WTC11 (cell line): Measurements from ENCODE around the gene CCDC116. TPM values are rescaled to one million over a fixed set of nuclear protein-coding genes. Genes with fewer than 3 reads are reported as not detected.

Experiments used
- ATAC-seq: fragments of 200-7000 bp; cut with Tn5 transposase; 2 replicates; pipeline ENCODE4 v1.10.0; 2021; ENCODE audit warnings: mild to moderate bottlenecking, moderate library complexity
- CTCF ChIA-PET: fragments of 300-600 bp; sonication (Branson Sonifier 250); formaldehyde crosslinking; loops from one replicate; lab custom pipeline; 2021; ENCODE audit warnings: antibody characterized with exemption; lab: Charles Lee
- POLR2A ChIA-PET: fragments of 350-600 bp; sonication (Branson Sonifier 250); formaldehyde crosslinking; loops from one replicate; lab custom pipeline; 2021; ENCODE audit warnings: antibody characterized with exemption; lab: Charles Lee
- DNase-seq: peaks from one replicate; pipeline ENCODE4 v3.0.0; 2021; ENCODE audit warnings: low spot score
- H3K27ac Mint-ChIP-seq: 2 replicates; pipeline ENCODE4 v1.8.0; 2021; ENCODE audit warnings: mixed read lengths
- H3K27me3 Mint-ChIP-seq: 2 replicates; pipeline ENCODE4 v1.8.0; 2021; ENCODE audit warnings: low read depth, mild to moderate bottlenecking, moderate library complexity, mixed read lengths
- H3K36me3 Mint-ChIP-seq: 2 replicates; pipeline ENCODE4 v1.8.0; 2021; ENCODE audit warnings: mixed read lengths
- H3K4me1 Mint-ChIP-seq: 2 replicates; pipeline ENCODE4 v1.8.0; 2022; ENCODE audit warnings: mixed read lengths
- H3K4me3 Mint-ChIP-seq: 2 replicates; pipeline ENCODE4 v1.8.0; 2021; ENCODE audit warnings: mild to moderate bottlenecking, moderate library complexity, mixed read lengths
- H3K9me3 Mint-ChIP-seq: 2 replicates; pipeline ENCODE4 v1.8.0; 2021; ENCODE audit warnings: mixed read lengths
- CREB1 ChIP-seq: sonication (generic); formaldehyde crosslinking; IDR thresholded peaks from 2 replicates; pipeline ENCODE4 v1.8.0; 2023; ENCODE audit warnings: mild to moderate bottlenecking, missing genetic modification reagents
- ELF4 ChIP-seq: sonication (generic); formaldehyde crosslinking; IDR thresholded peaks from 2 replicates; pipeline ENCODE4 v1.8.1; 2022; ENCODE audit warnings: low read depth, mild to moderate bottlenecking, moderate library complexity, missing genetic modification reagents
- KAT7 ChIP-seq: sonication (generic); formaldehyde crosslinking; IDR thresholded peaks from 2 replicates; pipeline ENCODE4 v1.8.1; 2023; ENCODE audit warnings: missing genetic modification reagents, mild to moderate bottlenecking, borderline replicate concordance
- MXD4 ChIP-seq: fragments of 250-450 bp; sonication (Bioruptor Pico); IDR thresholded peaks from 2 replicates; pipeline ENCODE4 v1.8.0; 2021; ENCODE audit warnings: mild to moderate bottlenecking, moderate library complexity, borderline replicate concordance
- total RNA-seq: library from RNA; stranded (reverse); gene quantifications from 3 replicates; pipeline ENCODE4 v1.2.3, GENCODE V29; 2021
- TF ChIP-seq, protein P1 (sequence below): fragments of 200-600 bp; IDR thresholded peaks from 2 replicates; pipeline ENCODE4 v1.8.0; 2022; ENCODE audit warnings: antibody characterized with exemption
- TF ChIP-seq, protein P2 (sequence below): sonication (generic); formaldehyde crosslinking; IDR thresholded peaks from 2 replicates; pipeline ENCODE4 v1.8.0; 2022; ENCODE audit warnings: mild to moderate bottlenecking, missing genetic modification reagents
- TF ChIP-seq, protein P3 (sequence below): sonication (generic); formaldehyde crosslinking; IDR thresholded peaks from 2 replicates; pipeline ENCODE4 v1.8.1; 2022; ENCODE audit warnings: mild to moderate bottlenecking, missing genetic modification reagents, moderate library complexity, borderline replicate concordance
- TF ChIP-seq, protein P4 (sequence below): sonication (generic); formaldehyde crosslinking; IDR thresholded peaks from 2 replicates; pipeline ENCODE4 v1.8.1; 2023; ENCODE audit warnings: mild to moderate bottlenecking, missing genetic modification reagents, borderline replicate concordance
- TF ChIP-seq, protein P5 (sequence below): sonication (generic); formaldehyde crosslinking; IDR thresholded peaks from 2 replicates; pipeline ENCODE4 v1.8.0; 2023; ENCODE audit warnings: missing genetic modification reagents, mild to moderate bottlenecking, borderline replicate concordance
- TF ChIP-seq, protein P6 (sequence below): fragments of 250-450 bp; sonication (Bioruptor Pico); IDR thresholded peaks from 2 replicates; pipeline ENCODE4 v1.9.0; 2021; ENCODE audit warnings: mild to moderate bottlenecking, borderline replicate concordance
- TF ChIP-seq, protein P7 (sequence below): sonication (generic); formaldehyde crosslinking; IDR thresholded peaks from 2 replicates; pipeline ENCODE4 v1.8.1; 2022; ENCODE audit warnings: low read depth, mild to moderate bottlenecking, moderate library complexity, missing genetic modification reagents, borderline replicate concordance

The CCDC116 gene
- total RNA-seq, 1 experiment from 2014 or later: 0.57 TPM

DNA sequence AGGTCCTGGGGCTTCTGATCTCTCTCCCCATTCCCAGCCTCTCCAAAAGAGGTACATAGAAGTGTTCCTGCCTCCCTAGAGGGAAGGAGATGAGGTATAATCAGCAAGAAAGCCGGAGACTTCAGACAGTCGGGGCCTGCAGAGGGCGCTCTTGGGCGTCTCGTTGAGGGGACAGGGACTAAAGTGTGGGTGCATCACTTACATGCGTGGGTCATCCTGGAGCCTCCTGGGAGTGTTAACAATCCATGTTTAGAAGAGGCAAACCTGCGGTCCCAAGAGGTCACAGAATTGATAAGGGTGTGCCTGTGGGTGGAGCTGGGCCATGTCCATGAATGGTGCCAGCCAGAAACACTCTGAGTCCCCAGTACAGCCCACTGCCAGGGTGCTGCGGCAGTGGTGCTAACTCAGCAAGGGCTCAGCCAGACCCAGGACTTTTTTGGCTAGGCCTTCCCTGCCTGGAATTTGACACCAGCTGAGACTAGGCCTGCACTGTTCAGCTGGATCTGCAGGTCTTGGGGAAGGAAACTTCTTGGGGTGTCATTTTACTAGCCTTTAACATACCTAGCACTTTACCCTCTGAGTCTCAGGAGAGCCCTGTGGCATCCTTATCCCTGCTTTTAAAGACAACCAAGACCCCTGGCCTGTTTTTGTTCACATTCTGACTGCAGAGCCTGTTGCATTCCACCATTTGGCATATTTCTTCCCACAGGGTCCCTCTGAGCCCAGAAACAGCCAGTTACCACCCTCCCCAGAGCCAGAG is 8.3 kb upstream of the CCDC116 start:
- Mint-ChIP-seq H3K9me3 (no peaks in the 10 kb centered on the region), H3K4me3 (no peak overlapping the region), H3K36me3 (peaks cover 18% of the 10 kb centered on the region), H3K27ac (peak overlapping the region; percentile 66; the same call in 1 of the 2 replicates), H3K27me3 (no peaks in the 10 kb centered on the region), H3K4me1 (peaks cover 24% of the 10 kb centered on the region)
- ATAC-seq (peak; percentile 53), DNase-seq (peak; percentile 85)
- ChIA-PET POLR2A (interaction anchor here (0.8 to 1.1 kb wide), 2 partner anchors 19 to 21 kb away, joined by 3 read pairs; no protein-coding TSS in a partner anchor), CTCF (interaction anchor here (0.7 to 13.4 kb wide), 7 partner anchors 8 to 39 kb away, joined by 3 to 273 read pairs (median 4); partner anchors contain the start of genes CCDC116 and SDF2L1)
- TF ChIP-seq ELF4 (CRISPR knock-in tag) (no peak), KAT7 (no peak)
- TF ChIP-seq, protein P1, sequence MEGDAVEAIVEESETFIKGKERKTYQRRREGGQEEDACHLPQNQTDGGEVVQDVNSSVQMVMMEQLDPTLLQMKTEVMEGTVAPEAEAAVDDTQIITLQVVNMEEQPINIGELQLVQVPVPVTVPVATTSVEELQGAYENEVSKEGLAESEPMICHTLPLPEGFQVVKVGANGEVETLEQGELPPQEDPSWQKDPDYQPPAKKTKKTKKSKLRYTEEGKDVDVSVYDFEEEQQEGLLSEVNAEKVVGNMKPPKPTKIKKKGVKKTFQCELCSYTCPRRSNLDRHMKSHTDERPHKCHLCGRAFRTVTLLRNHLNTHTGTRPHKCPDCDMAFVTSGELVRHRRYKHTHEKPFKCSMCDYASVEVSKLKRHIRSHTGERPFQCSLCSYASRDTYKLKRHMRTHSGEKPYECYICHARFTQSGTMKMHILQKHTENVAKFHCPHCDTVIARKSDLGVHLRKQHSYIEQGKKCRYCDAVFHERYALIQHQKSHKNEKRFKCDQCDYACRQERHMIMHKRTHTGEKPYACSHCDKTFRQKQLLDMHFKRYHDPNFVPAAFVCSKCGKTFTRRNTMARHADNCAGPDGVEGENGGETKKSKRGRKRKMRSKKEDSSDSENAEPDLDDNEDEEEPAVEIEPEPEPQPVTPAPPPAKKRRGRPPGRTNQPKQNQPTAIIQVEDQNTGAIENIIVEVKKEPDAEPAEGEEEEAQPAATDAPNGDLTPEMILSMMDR: peak; percentile 41; the same call in 1 of the 2 replicates

DNA sequence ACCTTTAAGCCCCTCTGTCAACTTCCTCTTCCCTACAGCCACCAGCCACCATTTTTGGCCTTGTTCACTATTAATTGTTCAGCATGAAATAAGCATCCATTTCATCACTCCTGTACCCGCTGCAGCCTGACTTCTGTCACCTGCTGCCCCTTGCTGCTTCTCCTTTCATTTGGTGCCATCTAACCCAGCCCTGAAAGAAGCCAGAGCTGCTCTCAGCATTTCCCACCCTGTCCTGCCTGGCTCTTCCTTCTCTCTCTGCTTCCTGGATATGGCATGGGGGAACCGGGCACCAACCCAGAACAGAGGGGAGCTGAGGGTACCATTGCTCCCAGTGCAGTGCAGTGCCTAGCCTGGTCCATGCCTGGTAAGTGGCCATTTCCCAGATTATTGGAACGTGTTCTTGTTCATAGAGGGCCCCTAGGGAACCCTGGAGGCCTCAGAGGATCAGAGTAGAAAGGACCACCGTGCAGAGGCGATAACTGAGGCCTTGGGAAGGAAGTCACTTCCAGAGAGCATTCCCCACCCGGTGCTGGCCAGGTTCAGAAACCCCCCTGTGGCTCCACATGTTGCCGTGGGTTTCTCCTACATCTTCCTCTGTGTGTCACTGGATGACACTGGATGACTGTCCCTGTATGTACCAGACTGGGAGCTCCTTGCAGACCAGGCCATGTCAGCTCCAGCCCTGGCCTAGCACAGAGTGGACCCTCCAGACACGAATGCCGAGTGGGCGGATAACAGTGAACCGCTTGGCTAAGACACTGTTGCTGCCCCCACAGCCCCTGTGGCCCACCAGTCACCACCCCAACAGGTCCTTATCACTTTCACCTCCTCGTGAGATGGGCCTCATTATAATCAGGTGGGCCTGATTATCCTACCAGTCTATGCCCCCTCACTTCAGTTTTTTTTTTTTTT is 7.4 kb upstream of the CCDC116 start:
- H3K9me3 Mint-ChIP-seq: no peaks in the 10 kb centered on the region
- POLR2A ChIA-PET: no interaction called here

More for the DNA sequence above, 7.4 kb upstream of the CCDC116 start:
- Mint-ChIP-seq H3K36me3 (peaks cover 18% of the 10 kb centered on the region), H3K4me3 (no peak overlapping the region), H3K4me1 (peaks cover 24% of the 10 kb centered on the region), H3K27ac (peak overlapping the region; percentile 66; the same call in 1 of the 2 replicates), H3K27me3 (no peaks in the 10 kb centered on the region)
- no peak for ATAC-seq
- TF ChIP-seq, protein P2, sequence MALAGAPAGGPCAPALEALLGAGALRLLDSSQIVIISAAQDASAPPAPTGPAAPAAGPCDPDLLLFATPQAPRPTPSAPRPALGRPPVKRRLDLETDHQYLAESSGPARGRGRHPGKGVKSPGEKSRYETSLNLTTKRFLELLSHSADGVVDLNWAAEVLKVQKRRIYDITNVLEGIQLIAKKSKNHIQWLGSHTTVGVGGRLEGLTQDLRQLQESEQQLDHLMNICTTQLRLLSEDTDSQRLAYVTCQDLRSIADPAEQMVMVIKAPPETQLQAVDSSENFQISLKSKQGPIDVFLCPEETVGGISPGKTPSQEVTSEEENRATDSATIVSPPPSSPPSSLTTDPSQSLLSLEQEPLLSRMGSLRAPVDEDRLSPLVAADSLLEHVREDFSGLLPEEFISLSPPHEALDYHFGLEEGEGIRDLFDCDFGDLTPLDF: no peak
- TF ChIP-seq, protein P3, sequence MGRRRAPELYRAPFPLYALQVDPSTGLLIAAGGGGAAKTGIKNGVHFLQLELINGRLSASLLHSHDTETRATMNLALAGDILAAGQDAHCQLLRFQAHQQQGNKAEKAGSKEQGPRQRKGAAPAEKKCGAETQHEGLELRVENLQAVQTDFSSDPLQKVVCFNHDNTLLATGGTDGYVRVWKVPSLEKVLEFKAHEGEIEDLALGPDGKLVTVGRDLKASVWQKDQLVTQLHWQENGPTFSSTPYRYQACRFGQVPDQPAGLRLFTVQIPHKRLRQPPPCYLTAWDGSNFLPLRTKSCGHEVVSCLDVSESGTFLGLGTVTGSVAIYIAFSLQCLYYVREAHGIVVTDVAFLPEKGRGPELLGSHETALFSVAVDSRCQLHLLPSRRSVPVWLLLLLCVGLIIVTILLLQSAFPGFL (CRISPR knock-in tag): no peak
- TF ChIP-seq, protein P4, sequence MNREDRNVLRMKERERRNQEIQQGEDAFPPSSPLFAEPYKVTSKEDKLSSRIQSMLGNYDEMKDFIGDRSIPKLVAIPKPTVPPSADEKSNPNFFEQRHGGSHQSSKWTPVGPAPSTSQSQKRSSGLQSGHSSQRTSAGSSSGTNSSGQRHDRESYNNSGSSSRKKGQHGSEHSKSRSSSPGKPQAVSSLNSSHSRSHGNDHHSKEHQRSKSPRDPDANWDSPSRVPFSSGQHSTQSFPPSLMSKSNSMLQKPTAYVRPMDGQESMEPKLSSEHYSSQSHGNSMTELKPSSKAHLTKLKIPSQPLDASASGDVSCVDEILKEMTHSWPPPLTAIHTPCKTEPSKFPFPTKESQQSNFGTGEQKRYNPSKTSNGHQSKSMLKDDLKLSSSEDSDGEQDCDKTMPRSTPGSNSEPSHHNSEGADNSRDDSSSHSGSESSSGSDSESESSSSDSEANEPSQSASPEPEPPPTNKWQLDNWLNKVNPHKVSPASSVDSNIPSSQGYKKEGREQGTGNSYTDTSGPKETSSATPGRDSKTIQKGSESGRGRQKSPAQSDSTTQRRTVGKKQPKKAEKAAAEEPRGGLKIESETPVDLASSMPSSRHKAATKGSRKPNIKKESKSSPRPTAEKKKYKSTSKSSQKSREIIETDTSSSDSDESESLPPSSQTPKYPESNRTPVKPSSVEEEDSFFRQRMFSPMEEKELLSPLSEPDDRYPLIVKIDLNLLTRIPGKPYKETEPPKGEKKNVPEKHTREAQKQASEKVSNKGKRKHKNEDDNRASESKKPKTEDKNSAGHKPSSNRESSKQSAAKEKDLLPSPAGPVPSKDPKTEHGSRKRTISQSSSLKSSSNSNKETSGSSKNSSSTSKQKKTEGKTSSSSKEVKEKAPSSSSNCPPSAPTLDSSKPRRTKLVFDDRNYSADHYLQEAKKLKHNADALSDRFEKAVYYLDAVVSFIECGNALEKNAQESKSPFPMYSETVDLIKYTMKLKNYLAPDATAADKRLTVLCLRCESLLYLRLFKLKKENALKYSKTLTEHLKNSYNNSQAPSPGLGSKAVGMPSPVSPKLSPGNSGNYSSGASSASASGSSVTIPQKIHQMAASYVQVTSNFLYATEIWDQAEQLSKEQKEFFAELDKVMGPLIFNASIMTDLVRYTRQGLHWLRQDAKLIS: no peak
- TF ChIP-seq, protein P5, sequence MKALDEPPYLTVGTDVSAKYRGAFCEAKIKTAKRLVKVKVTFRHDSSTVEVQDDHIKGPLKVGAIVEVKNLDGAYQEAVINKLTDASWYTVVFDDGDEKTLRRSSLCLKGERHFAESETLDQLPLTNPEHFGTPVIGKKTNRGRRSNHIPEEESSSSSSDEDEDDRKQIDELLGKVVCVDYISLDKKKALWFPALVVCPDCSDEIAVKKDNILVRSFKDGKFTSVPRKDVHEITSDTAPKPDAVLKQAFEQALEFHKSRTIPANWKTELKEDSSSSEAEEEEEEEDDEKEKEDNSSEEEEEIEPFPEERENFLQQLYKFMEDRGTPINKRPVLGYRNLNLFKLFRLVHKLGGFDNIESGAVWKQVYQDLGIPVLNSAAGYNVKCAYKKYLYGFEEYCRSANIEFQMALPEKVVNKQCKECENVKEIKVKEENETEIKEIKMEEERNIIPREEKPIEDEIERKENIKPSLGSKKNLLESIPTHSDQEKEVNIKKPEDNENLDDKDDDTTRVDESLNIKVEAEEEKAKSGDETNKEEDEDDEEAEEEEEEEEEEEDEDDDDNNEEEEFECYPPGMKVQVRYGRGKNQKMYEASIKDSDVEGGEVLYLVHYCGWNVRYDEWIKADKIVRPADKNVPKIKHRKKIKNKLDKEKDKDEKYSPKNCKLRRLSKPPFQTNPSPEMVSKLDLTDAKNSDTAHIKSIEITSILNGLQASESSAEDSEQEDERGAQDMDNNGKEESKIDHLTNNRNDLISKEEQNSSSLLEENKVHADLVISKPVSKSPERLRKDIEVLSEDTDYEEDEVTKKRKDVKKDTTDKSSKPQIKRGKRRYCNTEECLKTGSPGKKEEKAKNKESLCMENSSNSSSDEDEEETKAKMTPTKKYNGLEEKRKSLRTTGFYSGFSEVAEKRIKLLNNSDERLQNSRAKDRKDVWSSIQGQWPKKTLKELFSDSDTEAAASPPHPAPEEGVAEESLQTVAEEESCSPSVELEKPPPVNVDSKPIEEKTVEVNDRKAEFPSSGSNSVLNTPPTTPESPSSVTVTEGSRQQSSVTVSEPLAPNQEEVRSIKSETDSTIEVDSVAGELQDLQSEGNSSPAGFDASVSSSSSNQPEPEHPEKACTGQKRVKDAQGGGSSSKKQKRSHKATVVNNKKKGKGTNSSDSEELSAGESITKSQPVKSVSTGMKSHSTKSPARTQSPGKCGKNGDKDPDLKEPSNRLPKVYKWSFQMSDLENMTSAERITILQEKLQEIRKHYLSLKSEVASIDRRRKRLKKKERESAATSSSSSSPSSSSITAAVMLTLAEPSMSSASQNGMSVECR (CRISPR knock-in tag): no peak
- TF ChIP-seq CREB1 (CRISPR knock-in tag): no peak
- no peak for TF ChIP-seq MXD4
- TF ChIP-seq, protein P6, sequence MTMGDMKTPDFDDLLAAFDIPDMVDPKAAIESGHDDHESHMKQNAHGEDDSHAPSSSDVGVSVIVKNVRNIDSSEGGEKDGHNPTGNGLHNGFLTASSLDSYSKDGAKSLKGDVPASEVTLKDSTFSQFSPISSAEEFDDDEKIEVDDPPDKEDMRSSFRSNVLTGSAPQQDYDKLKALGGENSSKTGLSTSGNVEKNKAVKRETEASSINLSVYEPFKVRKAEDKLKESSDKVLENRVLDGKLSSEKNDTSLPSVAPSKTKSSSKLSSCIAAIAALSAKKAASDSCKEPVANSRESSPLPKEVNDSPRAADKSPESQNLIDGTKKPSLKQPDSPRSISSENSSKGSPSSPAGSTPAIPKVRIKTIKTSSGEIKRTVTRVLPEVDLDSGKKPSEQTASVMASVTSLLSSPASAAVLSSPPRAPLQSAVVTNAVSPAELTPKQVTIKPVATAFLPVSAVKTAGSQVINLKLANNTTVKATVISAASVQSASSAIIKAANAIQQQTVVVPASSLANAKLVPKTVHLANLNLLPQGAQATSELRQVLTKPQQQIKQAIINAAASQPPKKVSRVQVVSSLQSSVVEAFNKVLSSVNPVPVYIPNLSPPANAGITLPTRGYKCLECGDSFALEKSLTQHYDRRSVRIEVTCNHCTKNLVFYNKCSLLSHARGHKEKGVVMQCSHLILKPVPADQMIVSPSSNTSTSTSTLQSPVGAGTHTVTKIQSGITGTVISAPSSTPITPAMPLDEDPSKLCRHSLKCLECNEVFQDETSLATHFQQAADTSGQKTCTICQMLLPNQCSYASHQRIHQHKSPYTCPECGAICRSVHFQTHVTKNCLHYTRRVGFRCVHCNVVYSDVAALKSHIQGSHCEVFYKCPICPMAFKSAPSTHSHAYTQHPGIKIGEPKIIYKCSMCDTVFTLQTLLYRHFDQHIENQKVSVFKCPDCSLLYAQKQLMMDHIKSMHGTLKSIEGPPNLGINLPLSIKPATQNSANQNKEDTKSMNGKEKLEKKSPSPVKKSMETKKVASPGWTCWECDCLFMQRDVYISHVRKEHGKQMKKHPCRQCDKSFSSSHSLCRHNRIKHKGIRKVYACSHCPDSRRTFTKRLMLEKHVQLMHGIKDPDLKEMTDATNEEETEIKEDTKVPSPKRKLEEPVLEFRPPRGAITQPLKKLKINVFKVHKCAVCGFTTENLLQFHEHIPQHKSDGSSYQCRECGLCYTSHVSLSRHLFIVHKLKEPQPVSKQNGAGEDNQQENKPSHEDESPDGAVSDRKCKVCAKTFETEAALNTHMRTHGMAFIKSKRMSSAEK (CRISPR knock-in tag): no peak
- TF ChIP-seq, protein P7, sequence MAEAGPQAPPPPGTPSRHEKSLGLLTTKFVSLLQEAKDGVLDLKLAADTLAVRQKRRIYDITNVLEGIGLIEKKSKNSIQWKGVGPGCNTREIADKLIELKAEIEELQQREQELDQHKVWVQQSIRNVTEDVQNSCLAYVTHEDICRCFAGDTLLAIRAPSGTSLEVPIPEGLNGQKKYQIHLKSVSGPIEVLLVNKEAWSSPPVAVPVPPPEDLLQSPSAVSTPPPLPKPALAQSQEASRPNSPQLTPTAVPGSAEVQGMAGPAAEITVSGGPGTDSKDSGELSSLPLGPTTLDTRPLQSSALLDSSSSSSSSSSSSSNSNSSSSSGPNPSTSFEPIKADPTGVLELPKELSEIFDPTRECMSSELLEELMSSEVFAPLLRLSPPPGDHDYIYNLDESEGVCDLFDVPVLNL (CRISPR knock-in tag): no peak
- CTCF ChIA-PET: interaction anchor here (0.7 to 13.4 kb wide), 6 partner anchors 7 to 40 kb away, joined by 3 to 273 read pairs (median 4); partner anchors contain the start of genes CCDC116 and SDF2L1
- DNase-seq: no peak
